ENCODE results near the gene SARS1.

SARS1 gene

GRCh38 chr1:109263597-109264378 lies 50.1 kb downstream of the SARS1 start:
- peak overlapping the region; percentile 92 for H3K27ac ChIP-seq
- CTCF ChIA-PET: interaction anchor here (0.6 to 1.5 kb wide), 14 partner anchors 10 to 268 kb away, joined by 3 to 13 read pairs (median 3); partner anchors contain the start of genes CELSR2 and SORT1
- TF ChIP-seq CTCF (conservative IDR thresholded peaks at IDR 0.05; ENCODE audit: low read depth): peak; percentile 97
- POLR2A ChIA-PET (ENCODE audit: low non-redundant PET): no interaction called here
- peak; percentile 86 for DNase-seq (ENCODE audit: low spot score)

- ChIA-PET POLR2A (ENCODE audit: low non-redundant PET) (no interaction called here), CTCF (interaction anchor here (0.6 to 1.5 kb wide), 13 partner anchors 9 to 268 kb away, joined by 3 to 13 read pairs (median 3); partner anchors contain the start of genes CELSR2 and SORT1)
- no peak for DNase-seq (ENCODE audit: low spot score)
- no peak for TF ChIP-seq CTCF (conservative IDR thresholded peaks at IDR 0.05; ENCODE audit: low read depth)
- peak overlapping the region; percentile 92 for H3K27ac ChIP-seq
Observed at GRCh38 chr1:109264379-109264755, 50.6 kb downstream of the SARS1 start.

- CTCF ChIA-PET: interaction anchor here (0.5 to 1.5 kb wide), 4 partner anchors 8 to 165 kb away, joined by 3 to 13 read pairs (median 4); partner anchors contain the start of gene SORT1
- peak overlapping the region; percentile 92 for H3K27ac ChIP-seq
- DNase-seq (ENCODE audit: low spot score): no peak
- POLR2A ChIA-PET (ENCODE audit: low non-redundant PET): no interaction called here
- no peak for TF ChIP-seq CTCF (conservative IDR thresholded peaks at IDR 0.05; ENCODE audit: low read depth)
Observed at GRCh38 chr1:109265016-109265415, 51.3 kb downstream of the SARS1 start.

GRCh38 chr1:109265741-109266330 lies 52.1 kb downstream of the SARS1 start:
- peak overlapping the region; percentile 92 for H3K27ac ChIP-seq
- ChIA-PET CTCF (interaction anchor here (0.5 kb wide), 1 partner anchor 166 kb away, joined by 3 read pairs; no protein-coding TSS in a partner anchor), POLR2A (ENCODE audit: low non-redundant PET) (no interaction called here)
- no peak for TF ChIP-seq CTCF (conservative IDR thresholded peaks at IDR 0.05; ENCODE audit: low read depth)
- DNase-seq (ENCODE audit: low spot score): no peak

GRCh38 chr1:109266965-109267364 lies 53.2 kb downstream of the SARS1 start:
- no peak for TF ChIP-seq CTCF (conservative IDR thresholded peaks at IDR 0.05; ENCODE audit: low read depth)
- H3K27ac ChIP-seq: peak overlapping the region; percentile 92
- POLR2A ChIA-PET (ENCODE audit: low non-redundant PET): no interaction called here
- DNase-seq (ENCODE audit: low spot score): no peak
- CTCF ChIA-PET: no interaction called here

GRCh38 chr1:109267743-109268300 lies 54.1 kb downstream of the SARS1 start:
- CTCF ChIA-PET: no interaction called here
- POLR2A ChIA-PET (ENCODE audit: low non-redundant PET): no interaction called here
- H3K27ac ChIP-seq: peak overlapping the region; percentile 92
- DNase-seq (ENCODE audit: low spot score): no peak
- no peak for TF ChIP-seq CTCF (conservative IDR thresholded peaks at IDR 0.05; ENCODE audit: low read depth)

All from RWPE1 (cell line).